Kidney epithelial cell (primary cell): ENCODE results near the gene PCDHGA1. TPM values are rescaled to one million over a fixed set of nuclear protein-coding genes. Genes with fewer than 3 reads are reported as not detected.
"Not testable (repeated sequence)": the region's sequence is repeated elsewhere in the genome, so short reads cannot be mapped to it uniquely, and the experiment has no call there.

Experiments
- DNase-seq: peaks from one replicate; pipeline ENCODE4 v3.0.0-alpha.2; 2010; ENCODE audit warnings: low read depth
- H3K27me3 ChIP-seq: 2 replicates; pipeline ENCODE4 v1.6.0; 2011; ENCODE audit warnings: low read length; ENCODE audit not compliant: control insufficient read depth, insufficient read depth
- H3K36me3 ChIP-seq: 2 replicates; pipeline ENCODE4 v1.5.1; 2011; ENCODE audit warnings: low read length; ENCODE audit not compliant: control insufficient read depth, insufficient read depth
- H3K4me3 ChIP-seq: 2 replicates; pipeline ENCODE4 v1.5.1; 2011; ENCODE audit warnings: low read depth, mild to moderate bottlenecking, control low read depth, low read length
- total RNA-seq: library from RNA; depleted of rRNA; stranded (reverse); fragments of >200 nt; gene quantifications from 2 replicates; pipeline ENCODE4 v1.2.3, GENCODE V29; 2015
- TF ChIP-seq, protein P1 (sequence below): IDR thresholded peaks from 2 replicates; pipeline ENCODE4 v1.5.1; 2011; ENCODE audit warnings: mild to moderate bottlenecking, moderate library complexity, low read length, control low read depth, inconsistent platforms; ENCODE audit not compliant: insufficient read depth, poor library complexity, severe bottlenecking

The PCDHGA1 gene
- total RNA-seq = 0.67 and 0.68 TPM in 2 replicates

DNA sequence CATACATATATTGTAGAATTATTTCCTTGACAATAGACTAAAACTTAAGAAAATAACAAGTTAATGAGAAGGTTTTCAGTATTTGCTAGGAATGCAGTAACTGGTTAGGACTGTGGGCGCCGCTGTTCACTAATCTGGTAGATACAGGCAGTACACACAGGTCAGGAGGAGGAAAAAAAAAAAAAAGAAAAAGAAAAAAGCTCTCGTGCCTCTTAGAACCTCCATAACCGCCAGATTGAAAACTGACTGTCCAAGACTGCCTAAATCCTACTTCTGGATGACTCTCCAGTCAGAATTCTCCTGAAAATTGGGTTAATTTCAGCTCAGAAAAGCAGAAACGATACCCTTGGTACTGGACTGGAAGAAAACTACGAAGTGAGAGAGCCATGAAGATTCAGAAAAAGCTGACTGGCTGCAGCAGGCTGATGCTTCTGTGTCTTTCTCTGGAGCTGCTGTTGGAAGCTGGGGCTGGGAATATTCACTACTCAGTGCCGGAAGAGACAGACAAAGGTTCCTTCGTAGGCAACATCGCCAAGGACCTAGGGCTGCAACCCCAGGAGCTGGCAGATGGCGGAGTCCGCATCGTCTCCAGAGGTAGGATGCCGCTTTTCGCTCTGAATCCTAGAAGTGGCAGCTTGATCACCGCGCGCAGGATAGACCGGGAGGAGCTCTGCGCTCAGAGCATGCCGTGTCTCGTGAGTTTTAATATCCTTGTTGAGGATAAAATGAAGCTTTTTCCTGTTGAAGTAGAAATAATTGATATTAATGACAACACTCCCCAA is at the start of gene PCDHGA1:
Gene PCDHGA1 (plus strand): TSS at position 216 of the 782 bp plus-strand sequence.
- TF ChIP-seq, protein P1, sequence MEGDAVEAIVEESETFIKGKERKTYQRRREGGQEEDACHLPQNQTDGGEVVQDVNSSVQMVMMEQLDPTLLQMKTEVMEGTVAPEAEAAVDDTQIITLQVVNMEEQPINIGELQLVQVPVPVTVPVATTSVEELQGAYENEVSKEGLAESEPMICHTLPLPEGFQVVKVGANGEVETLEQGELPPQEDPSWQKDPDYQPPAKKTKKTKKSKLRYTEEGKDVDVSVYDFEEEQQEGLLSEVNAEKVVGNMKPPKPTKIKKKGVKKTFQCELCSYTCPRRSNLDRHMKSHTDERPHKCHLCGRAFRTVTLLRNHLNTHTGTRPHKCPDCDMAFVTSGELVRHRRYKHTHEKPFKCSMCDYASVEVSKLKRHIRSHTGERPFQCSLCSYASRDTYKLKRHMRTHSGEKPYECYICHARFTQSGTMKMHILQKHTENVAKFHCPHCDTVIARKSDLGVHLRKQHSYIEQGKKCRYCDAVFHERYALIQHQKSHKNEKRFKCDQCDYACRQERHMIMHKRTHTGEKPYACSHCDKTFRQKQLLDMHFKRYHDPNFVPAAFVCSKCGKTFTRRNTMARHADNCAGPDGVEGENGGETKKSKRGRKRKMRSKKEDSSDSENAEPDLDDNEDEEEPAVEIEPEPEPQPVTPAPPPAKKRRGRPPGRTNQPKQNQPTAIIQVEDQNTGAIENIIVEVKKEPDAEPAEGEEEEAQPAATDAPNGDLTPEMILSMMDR = peak; percentile 27
- no peak for DNase-seq
- no peaks in the 10 kb centered on the region for H3K36me3 ChIP-seq
- no peak within 1 kb of the TSS for H3K4me3 ChIP-seq
- H3K27me3 ChIP-seq = peaks cover 7% of the 10 kb centered on the region

DNA sequence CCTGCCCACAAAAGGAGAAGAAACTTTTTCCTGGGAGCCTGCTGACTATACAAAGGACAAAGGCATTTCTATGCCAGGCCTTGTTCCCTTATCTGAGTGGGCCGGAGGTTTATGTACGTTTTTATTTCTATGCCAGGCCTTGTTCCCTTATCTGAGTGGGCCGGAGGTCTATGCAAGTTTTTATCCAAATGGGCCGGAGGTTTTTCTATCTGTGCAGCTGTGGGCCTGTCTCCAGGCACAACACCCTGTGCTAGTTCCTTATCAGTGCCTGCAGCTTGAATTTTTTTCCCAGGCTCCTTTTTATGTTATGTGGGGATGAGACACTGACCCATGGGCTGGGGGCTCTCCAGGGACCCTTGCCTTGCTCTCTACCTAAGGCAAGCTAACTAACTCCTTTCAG is 31.9 kb upstream of the PCDHGA1 start:
- no peak for DNase-seq
- TF ChIP-seq, protein P1 = no peak
- Histone ChIP-seq H3K27me3 (no peaks in the 10 kb centered on the region), H3K4me3 (no peak overlapping the region), H3K36me3 (no peaks in the 10 kb centered on the region)

DNA sequence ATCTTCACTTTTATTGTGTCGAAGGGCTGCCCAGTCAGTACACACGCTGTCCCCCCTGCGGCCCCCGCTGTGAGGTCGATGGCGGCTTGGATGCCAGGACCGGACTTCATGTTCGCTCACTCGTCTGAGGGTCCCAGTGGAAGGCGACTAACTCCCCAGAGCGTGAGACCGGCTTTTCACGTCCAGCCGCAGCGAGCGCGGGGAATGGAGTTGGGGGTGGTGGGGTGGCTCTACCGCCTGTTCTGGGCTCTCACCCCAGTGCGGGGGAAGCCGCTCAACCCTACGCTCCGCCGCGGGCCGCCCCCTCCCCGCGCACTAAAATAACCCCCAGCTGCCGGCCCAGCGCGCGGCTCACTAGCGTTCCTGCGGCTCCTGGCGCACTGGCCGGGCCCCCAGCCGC is 26.6 kb upstream of the PCDHGA1 start, which contains the start of gene SLC25A2:
Gene SLC25A2 (minus strand): TSS at position 294 of the 400 bp plus-strand sequence. CDS start 184 bp downstream, at position 110.
- no peak within 1 kb of the TSS for H3K4me3 ChIP-seq
- no peaks in the 10 kb centered on the region for H3K36me3 ChIP-seq
- TF ChIP-seq, protein P1 = no peak
- no peaks in the 10 kb centered on the region for H3K27me3 ChIP-seq
- DNase-seq = no peak

DNA sequence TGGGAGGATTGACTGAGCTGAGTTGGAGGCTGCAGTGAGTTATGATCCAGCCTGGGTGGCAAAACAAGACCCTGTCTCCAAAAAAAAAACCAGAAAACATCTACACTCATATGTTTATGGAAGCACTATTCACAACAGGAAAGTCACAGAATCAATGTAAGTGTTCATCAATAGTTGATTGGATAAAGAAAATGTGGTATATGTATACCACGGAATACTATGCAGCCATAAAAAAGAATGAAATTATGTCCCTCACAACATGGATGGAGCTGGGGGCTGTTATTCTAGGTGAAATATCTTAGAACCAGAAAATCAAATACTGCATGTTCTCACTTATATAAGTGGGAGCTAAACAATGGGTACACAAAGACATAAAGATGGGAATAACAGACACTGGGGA is 23.7 kb upstream of the PCDHGA1 start:
- DNase-seq = no peak
- H3K36me3 ChIP-seq = no peaks in the 10 kb centered on the region
- TF ChIP-seq, protein P1 = no peak
- no peaks in the 10 kb centered on the region for H3K27me3 ChIP-seq
- no peak overlapping the region for H3K4me3 ChIP-seq

DNA sequence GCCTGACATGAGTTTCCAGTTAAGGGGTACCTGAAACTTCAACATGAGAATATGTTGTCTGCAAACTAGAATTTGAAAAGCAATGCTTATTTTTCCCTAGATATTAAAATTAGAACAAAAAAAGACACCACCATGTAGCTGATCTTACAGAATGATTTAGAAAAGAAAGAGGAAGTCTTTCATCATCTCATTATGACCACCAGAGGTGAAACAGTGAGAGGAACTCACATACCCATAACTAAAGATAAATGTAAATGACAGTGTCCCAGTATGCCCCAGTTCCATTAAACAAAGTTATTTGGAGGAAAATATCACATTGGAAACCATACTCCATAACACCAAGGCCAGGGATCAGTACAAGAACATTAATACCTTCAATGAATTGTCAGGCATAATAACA is 16.6 kb upstream of the PCDHGA1 start:
- no peak overlapping the region for H3K4me3 ChIP-seq
- H3K27me3 ChIP-seq = no peaks in the 10 kb centered on the region
- TF ChIP-seq, protein P1 = no peak
- no peaks in the 10 kb centered on the region for H3K36me3 ChIP-seq
- no peak for DNase-seq

DNA sequence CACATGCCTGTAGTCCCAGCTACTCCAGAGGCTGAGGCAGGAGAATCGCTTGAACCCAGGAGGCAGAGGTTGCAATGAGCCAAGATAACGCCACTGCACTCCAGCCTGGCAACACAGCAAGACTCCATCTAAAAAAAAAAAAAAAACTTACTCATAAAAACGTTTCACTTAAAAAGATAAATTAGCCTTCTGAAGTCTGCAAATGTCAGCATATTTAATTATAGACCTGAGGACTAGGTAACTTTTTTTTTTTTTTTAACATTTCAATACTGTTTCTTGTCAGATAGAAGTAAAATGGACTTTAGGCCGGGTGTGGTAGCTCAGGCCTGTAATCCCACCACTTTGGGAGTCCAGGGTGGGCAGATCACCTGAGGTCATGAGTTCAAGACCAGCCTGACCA is 13.4 kb upstream of the PCDHGA1 start:
- not testable (repeated sequence) for H3K36me3 ChIP-seq, DNase-seq, H3K4me3 ChIP-seq

More for the DNA sequence above, 13.4 kb upstream of the PCDHGA1 start:
- H3K27me3 ChIP-seq = not testable (repeated sequence)
